GM21619 (cell line): Measurements from ENCODE around the gene OGFR.
"Not testable (repeated sequence)": the region's sequence is repeated elsewhere in the genome, so short reads cannot be mapped to it uniquely, and the experiment has no call there.

Source experiments
- ATAC-seq: cut with Tn5 transposase; IDR thresholded peaks from one replicate; pipeline ENCODE4 v1.9.1; 2021; ENCODE audit not compliant: unreplicated experiment

The OGFR gene

GRCh38 chr20:62836967-62837490 lies 32.4 kb downstream of the OGFR start:
- no peak for ATAC-seq

- no peak for ATAC-seq
Measured at GRCh38 chr20:62837790-62838127, 33.1 kb downstream of the OGFR start.

GRCh38 chr20:62838128-62838891 lies 33.7 kb downstream of the OGFR start:
- ATAC-seq, result peak; percentile 54

- no peak for ATAC-seq
Measured at GRCh38 chr20:62839261-62839660, 34.6 kb downstream of the OGFR start.

- ATAC-seq, result no peak
Measured at GRCh38 chr20:62839816-62840215, 35.2 kb downstream of the OGFR start.

GRCh38 chr20:62840244-62841197 lies 35.9 kb downstream of the OGFR start:
- no peak for ATAC-seq

- ATAC-seq, result no peak
Measured at GRCh38 chr20:62841705-62842212, 37.1 kb downstream of the OGFR start.

GRCh38 chr20:62843656-62844055 lies 39.0 kb downstream of the OGFR start:
- no peak for ATAC-seq

GRCh38 chr20:62844182-62844581 lies 39.5 kb downstream of the OGFR start:
- ATAC-seq, result no peak

- ATAC-seq, result no peak
Measured at GRCh38 chr20:62845416-62846160, 41.0 kb downstream of the OGFR start.

GRCh38 chr20:62846166-62846890 lies 41.7 kb downstream of the OGFR start:
- ATAC-seq, result no peak

- ATAC-seq, result not testable (repeated sequence)
Measured at GRCh38 chr20:62848917-62849316, 44.3 kb downstream of the OGFR start.

GRCh38 chr20:62849431-62849830 lies 44.8 kb downstream of the OGFR start:
- ATAC-seq, result no peak

GRCh38 chr20:62850333-62850974 lies 45.8 kb downstream of the OGFR start:
- no peak for ATAC-seq

GRCh38 chr20:62852196-62852595 lies 47.6 kb downstream of the OGFR start:
- no peak for ATAC-seq

GRCh38 chr20:62852841-62853240 lies 48.2 kb downstream of the OGFR start:
- no peak for ATAC-seq

- not testable (repeated sequence) for ATAC-seq
Measured at GRCh38 chr20:62853304-62853703, 48.7 kb downstream of the OGFR start.

- no peak for ATAC-seq
Measured at GRCh38 chr20:62854121-62854520, 49.5 kb downstream of the OGFR start.

GRCh38 chr20:62855120-62855519 lies 50.5 kb downstream of the OGFR start:
- ATAC-seq, result no peak
